H1 (cell line): Measurements from ENCODE around the gene PPFIA4. TPM values are rescaled to one million over a fixed set of nuclear protein-coding genes. Genes with fewer than 3 reads are reported as not detected.

Experiments
- CTCF ChIA-PET: fragments of 300-600 bp; sonication (Branson Sonifier 250); formaldehyde crosslinking; loops from one replicate; lab custom pipeline; 2021; ENCODE audit not compliant: partially characterized antibody; lab: Charles Lee
- POLR2A ChIA-PET: fragments of 300-600 bp; sonication (Branson Sonifier 250); formaldehyde crosslinking; loops from one replicate; lab custom pipeline; 2021; ENCODE audit warnings: inconsistent platforms; ENCODE audit not compliant: partially characterized antibody; lab: Charles Lee
- DNase-seq, 2 experiments: peaks; one replicate each; pipeline versions ENCODE4 v3.0.0 to v3.0.0-alpha.2; 2010 to 2022; ENCODE audit warnings: low spot score in 2 of 2, low read depth in 1 of 2, mixed read lengths in 1 of 2
- FAIRE-seq: peaks from 2 replicates; lab custom pipeline; 2011; peaks lifted over from hg19 to GRCh38; lab: Jason Lieb, UNC
- H2AFZ ChIP-seq: 2 replicates; pipeline ENCODE4 v1.8.1; 2012; ENCODE audit warnings: low read length, inconsistent platforms
- H2AK5ac ChIP-seq: 2 replicates; pipeline ENCODE4 v1.6.1; 2013; ENCODE audit warnings: low read depth, low read length
- H2BK120ac ChIP-seq: replicated peaks from 2 replicates; pipeline ENCODE3; 2013; ENCODE audit warnings: low read depth, low read length, inconsistent platforms
- H2BK12ac ChIP-seq: 2 replicates; pipeline ENCODE4 v1.6.1; 2013; ENCODE audit warnings: low read depth, low read length
- H2BK15ac ChIP-seq: 2 replicates; pipeline ENCODE4 v1.6.1; 2013; ENCODE audit warnings: low read length
- H2BK20ac ChIP-seq: 2 replicates; pipeline ENCODE4 v1.6.1; 2013; ENCODE audit warnings: low read length
- H2BK5ac ChIP-seq: 2 replicates; pipeline ENCODE4 v1.6.1; 2013; ENCODE audit warnings: low read depth, low read length
- H3K14ac ChIP-seq: 2 replicates; pipeline ENCODE4 v1.6.1; 2013; ENCODE audit warnings: inconsistent platforms; ENCODE audit not compliant: insufficient read length
- H3K18ac ChIP-seq: 2 replicates; pipeline ENCODE4 v1.6.1; 2013; ENCODE audit warnings: low read length; ENCODE audit errors: extremely low read depth
- H3K23ac ChIP-seq: 2 replicates; pipeline ENCODE4 v1.6.1; 2013; ENCODE audit warnings: inconsistent platforms; ENCODE audit not compliant: insufficient read length
- H3K23me2 ChIP-seq: 2 replicates; pipeline ENCODE4 v1.6.1; 2013; ENCODE audit warnings: low read depth, low read length
- H3K27ac ChIP-seq: 2 replicates; pipeline ENCODE4 v1.6.1; 2011; ENCODE audit warnings: low read depth, low read length, inconsistent platforms
- H3K27me3 ChIP-seq, 4 experiments: replicated peaks in 1 of 4; 1 replicate in 1 of 4; 2 replicates in 3 of 4; pipeline versions ENCODE4 v1.6.1 to v1.8.1; 2011 to 2013; ENCODE audit warnings: low read length in 3 of 4, mild to moderate bottlenecking in 3 of 4, inconsistent platforms in 2 of 4, mixed read lengths in 2 of 4, moderate library complexity in 1 of 4; ENCODE audit not compliant: control insufficient read depth in 3 of 4, insufficient read depth in 3 of 4; ENCODE audit errors: extremely low read depth in 1 of 4
- H3K36me3 ChIP-seq, 4 experiments: 2 replicates each; pipeline versions ENCODE4 v1.6.1 to v1.8.1; 2011 to 2013; ENCODE audit warnings: mild to moderate bottlenecking in 4 of 4, low read length in 3 of 4, moderate library complexity in 2 of 4, control low read depth in 1 of 4, inconsistent platforms in 1 of 4; ENCODE audit not compliant: insufficient read depth in 4 of 4, control insufficient read depth in 2 of 4
- H3K4ac ChIP-seq: replicated peaks from 2 replicates; pipeline ENCODE3; 2013; ENCODE audit warnings: low read length, low read depth, mixed read lengths, inconsistent platforms; ENCODE audit not compliant: insufficient read length
- H3K4me1 ChIP-seq, 4 experiments: replicated peaks in 1 of 4; 1 replicate in 1 of 4; 2 replicates in 3 of 4; pipeline versions ENCODE4 v1.6.1 to v1.8.1; 2011 to 2013; ENCODE audit warnings: low read length in 3 of 4, inconsistent platforms in 2 of 4, mixed read lengths in 1 of 4; ENCODE audit not compliant: insufficient read depth in 4 of 4, control insufficient read depth in 3 of 4
- H3K4me2 ChIP-seq, 2 experiments: 2 replicates each; pipeline versions ENCODE4 v1.6.1 to v1.8.1; 2011 to 2013; ENCODE audit warnings: low read depth in 2 of 2, low read length in 2 of 2, control low read depth in 1 of 2, inconsistent platforms in 1 of 2, mild to moderate bottlenecking in 1 of 2; ENCODE audit not compliant: insufficient read depth in 1 of 2
- H3K4me3 ChIP-seq, 4 experiments: fragments of 200-600, 300-600 bp in 1 of 4; sonication (generic), shearing (Covaris generic), sonication (Bioruptor Twin) in 1 of 4; 2 replicates each; pipeline versions ENCODE4 v1.5.1 to v1.8.1; 2011 to 2016; ENCODE audit warnings: low read length in 4 of 4, low read depth in 3 of 4, control low read depth in 2 of 4, inconsistent platforms in 2 of 4, mild to moderate bottlenecking in 2 of 4, mixed read lengths in 1 of 4, moderate library complexity in 1 of 4; ENCODE audit not compliant: insufficient read depth in 2 of 4; ENCODE audit errors: extremely low read depth in 1 of 4
- H3K56ac ChIP-seq: replicated peaks from 2 replicates; pipeline ENCODE3; 2013; ENCODE audit warnings: low read depth, mild to moderate bottlenecking, mixed read lengths, low read length, inconsistent platforms; ENCODE audit not compliant: insufficient read length
- H3K79me1 ChIP-seq: 2 replicates; pipeline ENCODE4 v1.6.1; 2013; ENCODE audit warnings: low read depth, low read length, control low read depth
- H3K79me2 ChIP-seq, 2 experiments: 2 replicates each; pipeline versions ENCODE4 v1.6.1 to v1.8.1; 2012 to 2013; ENCODE audit warnings: low read length in 2 of 2, mild to moderate bottlenecking in 2 of 2, inconsistent platforms in 1 of 2; ENCODE audit not compliant: insufficient read depth in 2 of 2, control insufficient read depth in 1 of 2
- H3K9ac ChIP-seq, 4 experiments: replicated peaks in 1 of 4; 1 replicate in 1 of 4; 2 replicates in 3 of 4; pipeline versions ENCODE4 v1.6.1 to v1.8.1; 2011 to 2013; ENCODE audit warnings: low read depth in 3 of 4, low read length in 3 of 4, control low read depth in 2 of 4, mild to moderate bottlenecking in 2 of 4, moderate library complexity in 2 of 4, inconsistent platforms in 1 of 4; ENCODE audit errors: extremely low read depth in 1 of 4
- H3K9me3 ChIP-seq, 2 experiments: 2 replicates each; pipeline versions ENCODE4 v1.6.1 to v1.8.1; 2012 to 2013; ENCODE audit warnings: mild to moderate bottlenecking in 2 of 2, moderate library complexity in 2 of 2, control low read depth in 1 of 2, inconsistent platforms in 1 of 2, low read depth in 1 of 2, low read length in 1 of 2, mixed read lengths in 1 of 2; ENCODE audit not compliant: insufficient read depth in 2 of 2
- H4K20me1 ChIP-seq, 2 experiments: replicated peaks in 1 of 2; 2 replicates each; pipeline versions ENCODE3 to v1.8.1; 2011 to 2013; ENCODE audit warnings: inconsistent platforms in 2 of 2, low read length in 2 of 2, mild to moderate bottlenecking in 1 of 2; ENCODE audit not compliant: insufficient read depth in 2 of 2, control insufficient read depth in 1 of 2
- H4K5ac ChIP-seq: 2 replicates; pipeline ENCODE4 v1.6.1; 2013; ENCODE audit warnings: low read length, low read depth, mixed read lengths, inconsistent platforms; ENCODE audit not compliant: insufficient read length
- H4K8ac ChIP-seq: 2 replicates; pipeline ENCODE4 v1.8.0; 2013; ENCODE audit warnings: mild to moderate bottlenecking, moderate library complexity, low read length, inconsistent platforms; ENCODE audit not compliant: insufficient read depth; ENCODE audit errors: extremely low read depth
- H4K91ac ChIP-seq: replicated peaks from 2 replicates; pipeline ENCODE3; 2013; ENCODE audit warnings: low read length, mixed read lengths, inconsistent platforms; ENCODE audit not compliant: insufficient read length
- BRCA1 ChIP-seq: IDR thresholded peaks from 2 replicates; pipeline ENCODE4 v1.6.1; 2012; ENCODE audit warnings: low read depth, low read length, improper control_type of control experiment
- CREB1 ChIP-seq: IDR thresholded peaks from 2 replicates; pipeline ENCODE4 v1.6.1; 2012; ENCODE audit warnings: inconsistent platforms
- JUN ChIP-seq: IDR thresholded peaks from 2 replicates; pipeline ENCODE4 v1.6.1; 2011; ENCODE audit warnings: low read depth, mild to moderate bottlenecking, improper control_type of control experiment, low read length
- POU5F1 ChIP-seq: IDR thresholded peaks from 2 replicates; pipeline ENCODE4 v1.6.1; 2011; ENCODE audit warnings: low read depth, mild to moderate bottlenecking, low read length, moderate library complexity
- SP1 ChIP-seq: IDR thresholded peaks from 2 replicates; pipeline ENCODE4 v1.6.1; 2011; ENCODE audit warnings: low read depth, low read length
- TAF1 ChIP-seq: IDR thresholded peaks from 2 replicates; pipeline ENCODE4 v1.6.1; 2011; ENCODE audit warnings: mild to moderate bottlenecking, low read depth, low read length
- TAF7 ChIP-seq: optimal IDR thresholded peaks from 2 replicates; pipeline ENCODE3; 2011; ENCODE audit warnings: low read depth, mild to moderate bottlenecking, inconsistent platforms, low read length, moderate library complexity, borderline replicate concordance
- polyA plus RNA-seq, 7 experiments: library from polyadenylated mRNA; depleted of rRNA in 3 of 7; stranded (reverse) in 5 of 7; unstranded in 2 of 7; fragments of >200 nt in 5 of 7; fragments of 200-250 nt in 2 of 7; gene quantifications; 1 replicate in 5 of 7; 2 replicates in 1 of 7; 4 replicates in 1 of 7; pipeline versions ENCODE4 v1.2.1 to v1.2.3, GENCODE V29; 2011 to 2013; ENCODE audit warnings: missing spikeins in 2 of 7, mixed read lengths in 2 of 7
- total RNA-seq: library from RNA; stranded (reverse); fragmentation: NEBNext Ultra II Directional; extraction: Animal tissue kit (Norgen Biotek cat#: 25700); gene quantifications from 2 replicates; pipeline ENCODE4 v1.2.1, GENCODE V29; 2021

PPFIA4 gene
- total and polyA plus RNA-seq, 2 of the 8 experiments (the other 6 are each of a cell fraction or from before 2014, with no cell fraction given) = 9.0 to 9.9 TPM

DNA sequence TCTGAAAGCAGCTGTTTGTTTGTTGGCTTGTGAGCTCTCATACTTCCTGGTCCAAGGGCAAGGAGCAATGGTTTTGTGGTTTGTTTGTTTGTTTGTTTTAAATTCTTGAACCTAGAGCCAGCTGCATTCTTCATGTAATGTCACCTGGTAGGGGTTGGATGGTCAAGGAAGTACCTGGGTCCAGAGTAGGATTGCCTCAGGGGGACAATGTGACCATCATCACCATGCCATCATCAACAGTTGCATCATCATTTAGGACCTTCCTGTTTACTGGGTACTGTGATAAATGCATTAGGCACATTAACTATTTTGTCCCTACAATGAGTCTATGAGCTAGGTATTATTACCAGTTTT, 74.2 kb downstream of the PPFIA4 start:
- Histone ChIP-seq H3K4me3 (no peak overlapping the region), H3K4me1 (no peaks in the 10 kb centered on the region), H4K8ac (no peak overlapping the region), H3K18ac (no peak overlapping the region), H2AFZ (no peak overlapping the region), H3K9ac (no peak overlapping the region), H2BK15ac (no peak overlapping the region), H3K14ac (no peak overlapping the region), H4K5ac (no peak overlapping the region), H3K4ac (no peak overlapping the region), H2AK5ac (no peak overlapping the region), H2BK120ac (no peak overlapping the region), H3K36me3 (no peaks in the 10 kb centered on the region), H3K23ac (no peak overlapping the region), H3K27ac (no peak overlapping the region), H3K56ac (no peak overlapping the region), H4K91ac (no peak overlapping the region), H2BK12ac (no peak overlapping the region), H3K79me1 (no peaks in the 10 kb centered on the region), H3K23me2 (no peaks in the 10 kb centered on the region), H2BK20ac (no peak overlapping the region), H3K9me3 (0 out of 4 replicates have a peak, but pooled peaks cover 0 to 8% of the 10 kb centered on the region in 2 experiments), H2BK5ac (no peak overlapping the region), H3K27me3 (peaks cover 0 to 4% (median 0%) of the 10 kb centered on the region in 4 experiments; a peak in 1 of 7 replicates), H3K79me2 (no peaks in the 10 kb centered on the region), H4K20me1 (no peaks in the 10 kb centered on the region), H3K4me2 (no peak overlapping the region)
- ChIA-PET CTCF (interaction anchor here (0.7 to 8.3 kb wide), 9 partner anchors 11 to 127 kb away, joined by 3 to 89 read pairs (median 4); partner anchors contain the start of genes ADORA1 and MYOG), POLR2A (no interaction called here)
- no peak for FAIRE-seq
- no peak for TF ChIP-seq SP1
- TF ChIP-seq CREB1 = no peak
- no peak for TF ChIP-seq TAF1
- TF ChIP-seq BRCA1 = no peak
- TF ChIP-seq JUN = no peak
- TF ChIP-seq TAF7 = no peak
- TF ChIP-seq POU5F1 = no peak
- no peak for DNase-seq
